IMR-90 (cell line): ENCODE results near the gene TIAM1.
"Not testable (repeated sequence)": the region's sequence is repeated elsewhere in the genome, so short reads cannot be mapped to it uniquely, and the experiment has no call there.

Experiments
- CTCF ChIP-seq: conservative IDR thresholded peaks from 2 replicates; pipeline ENCODE4 v1.5.1; 2012; ENCODE audit warnings: mild to moderate bottlenecking, low read depth, low read length, improper control_type of control experiment
- POLR2A ChIP-seq: IDR thresholded peaks from 2 replicates; pipeline ENCODE4 v1.6.1; 2012; ENCODE audit warnings: mild to moderate bottlenecking, low read depth, low read length

DNA sequence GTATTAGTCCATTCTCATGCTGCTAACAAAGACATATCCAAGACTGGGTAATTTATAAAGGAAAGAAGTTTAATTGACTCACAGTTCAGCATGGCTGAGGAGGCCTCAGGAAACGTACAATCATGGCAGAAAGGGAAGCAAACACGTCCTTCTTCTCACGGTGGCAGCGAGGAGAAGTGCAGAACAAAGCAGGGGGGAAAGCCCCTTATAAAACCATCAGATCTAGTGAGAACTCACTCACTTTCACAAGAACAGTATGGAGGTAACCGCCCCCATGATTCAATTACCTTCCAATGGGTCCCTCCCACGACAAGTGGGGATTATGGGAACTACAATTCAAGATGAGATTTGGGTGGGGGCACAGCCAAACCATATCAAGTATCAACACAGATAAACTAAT is 115.3 kb downstream of the TIAM1 start:
- TF ChIP-seq CTCF, POLR2A: not testable (repeated sequence)
